PC-9 (cell line): ENCODE data around the gene LMNTD2. TPM values are rescaled to one million over a fixed set of nuclear protein-coding genes. Genes with fewer than 3 reads are reported as not detected.

ENCODE experiments used
- BruUV-seq: library from RNA; stranded (reverse); fragments of 400-500 nt; replicated peaks from 2 replicates; lab custom pipeline; 2021; lab: Mats Ljungman, UMichigan
- CTCF ChIA-PET: fragments of 300-600 bp; sonication (Branson Sonifier 250); formaldehyde crosslinking; loops from one replicate; lab custom pipeline; 2022; ENCODE audit warnings: antibody characterized with exemption; lab: Charles Lee
- POLR2A ChIA-PET: fragments of 300-600 bp; sonication (Branson Sonifier 250); formaldehyde crosslinking; loops from one replicate; lab custom pipeline; 2022; ENCODE audit warnings: antibody characterized with exemption; ENCODE audit not compliant: unreplicated experiment; lab: Charles Lee
- DNase-seq, 2 experiments: peaks; one replicate each; pipeline versions ENCODE4 v3.0.0 to v3.0.0-alpha.2; 2015 to 2022; ENCODE audit warnings: mixed read lengths in 1 of 2
- H2AFZ ChIP-seq: fragments of 200-600 bp; sonication (generic); 2 replicates; pipeline ENCODE4 v1.8.1; 2017; ENCODE audit warnings: antibody characterized with exemption
- H3F3A ChIP-seq: fragments of 200-600 bp; sonication (generic); 2 replicates; pipeline ENCODE4 v1.8.1; 2017; ENCODE audit warnings: antibody characterized with exemption, mild to moderate bottlenecking, low read depth; ENCODE audit not compliant: insufficient read depth
- H3K27ac ChIP-seq: fragments of 200-600 bp; sonication (generic); 2 replicates; pipeline ENCODE4 v1.6.1; 2016; ENCODE audit warnings: mixed run types
- H3K27me3 ChIP-seq: fragments of 200-600 bp; sonication (generic); 2 replicates; pipeline ENCODE4 v1.6.1; 2016; ENCODE audit warnings: low read depth, mixed run types; ENCODE audit not compliant: insufficient read depth
- H3K36me3 ChIP-seq: fragments of 200-600 bp; sonication (generic); 2 replicates; pipeline ENCODE4 v1.6.1; 2016; ENCODE audit warnings: low read depth, mixed run types
- H3K4me1 ChIP-seq: fragments of 200-600 bp; sonication (generic); replicated peaks from 2 replicates; pipeline ENCODE4 v1.6.1; 2016; ENCODE audit warnings: mixed run types; ENCODE audit not compliant: insufficient read depth
- H3K4me2 ChIP-seq: fragments of 200-600 bp; sonication (generic); 2 replicates; pipeline ENCODE4 v1.6.1; 2017; ENCODE audit warnings: mixed run types
- H3K4me3 ChIP-seq: fragments of 200-600 bp; sonication (generic); 2 replicates; pipeline ENCODE4 v1.6.1; 2016; ENCODE audit warnings: mixed run types
- H3K79me2 ChIP-seq: fragments of 200-600 bp; sonication (generic); 2 replicates; pipeline ENCODE4 v1.6.1; 2017; ENCODE audit warnings: low read depth, mixed run types
- H3K9me2 ChIP-seq: fragments of 200-600 bp; sonication (generic); 2 replicates; pipeline ENCODE4 v1.8.1; 2017; ENCODE audit warnings: mild to moderate bottlenecking; ENCODE audit not compliant: insufficient read depth
- H3K9me3 ChIP-seq: fragments of 200-600 bp; sonication (generic); 2 replicates; pipeline ENCODE4 v1.8.1; 2016; ENCODE audit warnings: low read depth; ENCODE audit not compliant: insufficient read depth
- H4K20me1 ChIP-seq: fragments of 200-600 bp; sonication (generic); 2 replicates; pipeline ENCODE4 v1.8.1; 2017; ENCODE audit not compliant: insufficient read depth
- CTCF ChIP-seq: fragments of 200-600 bp; sonication (generic); conservative IDR thresholded peaks from 2 replicates; pipeline ENCODE4 v1.6.1; 2017; ENCODE audit warnings: mixed run types, antibody characterized with exemption, mild to moderate bottlenecking, moderate library complexity
- EZH2 ChIP-seq: fragments of 200-600 bp; sonication (generic); IDR thresholded peaks from 2 replicates; pipeline ENCODE4 v1.8.0; 2017; ENCODE audit warnings: antibody characterized with exemption, low read depth
- intact Hi-C: fragments of 100-400 bp; cut with micrococcal nuclease; formaldehyde crosslinking; loops from one replicate; pipeline ENCODE4 v1.10.0; 2022; ENCODE audit not compliant: unreplicated experiment
- total RNA-seq: library from RNA; stranded (reverse); gene quantifications from 2 replicates; pipeline ENCODE4 v1.2.3, GENCODE V29; 2021

LMNTD2 gene
- total RNA-seq, 1 experiment from 2014 or later, result 16.3 TPM

DNA sequence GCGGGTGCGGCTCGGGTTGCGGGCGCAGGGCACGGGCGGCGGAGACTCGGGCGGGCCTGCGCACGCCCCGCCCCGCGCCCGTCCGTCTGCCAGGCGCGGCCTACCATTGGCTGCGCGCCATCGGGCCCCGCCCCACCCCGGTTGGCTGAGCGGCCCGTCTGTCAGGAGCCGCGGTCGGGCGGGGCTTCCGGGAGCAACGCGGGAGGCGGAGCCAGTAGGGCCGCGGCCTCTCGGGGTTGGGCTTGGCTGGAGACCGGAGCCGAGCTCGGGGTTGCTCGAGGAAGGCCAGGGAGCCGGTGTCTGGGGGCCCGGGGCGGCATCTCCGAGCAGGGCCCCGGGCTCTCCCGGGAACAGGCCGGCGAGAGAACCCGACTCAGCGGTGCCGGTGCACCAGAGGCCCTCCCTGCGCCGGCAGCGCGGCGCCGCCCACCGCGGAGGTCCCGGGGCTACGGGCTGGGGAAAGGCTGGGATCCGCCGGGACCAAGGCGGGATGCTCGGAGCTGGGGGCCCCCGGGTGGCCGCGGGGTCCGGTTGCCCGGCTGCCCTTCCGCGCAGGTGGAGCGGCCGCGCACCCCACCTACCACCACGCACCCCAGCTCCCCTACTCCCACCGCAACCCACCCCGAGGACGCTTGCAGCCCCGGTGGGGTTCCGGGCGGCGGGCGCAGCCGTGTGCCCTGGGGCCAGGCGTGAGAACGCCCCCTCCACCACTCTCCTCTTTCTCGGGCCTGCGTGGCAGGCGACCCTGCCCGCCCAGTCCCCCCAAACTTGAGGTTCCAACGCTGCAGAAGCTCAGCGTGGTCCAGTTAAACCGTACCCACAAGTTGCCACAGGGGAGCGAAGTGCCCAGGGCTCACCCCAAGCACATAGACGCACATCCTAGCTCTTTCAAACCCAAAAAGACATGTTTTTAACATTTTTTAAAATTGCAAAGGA lies 24.8 kb downstream of the LMNTD2 start, which contains the start of gene HRAS:
TSS of gene HRAS (minus strand) at position 58 of the 936 bp plus-strand sequence.
- POLR2A ChIA-PET, result interaction anchor here (0.6 to 0.7 kb wide), 2 partner anchors 30 kb away, joined by 4 read pairs; no protein-coding TSS in a partner anchor
- Histone ChIP-seq H3F3A (peaks cover 8% of the 10 kb centered on the region), H3K4me1 (no peaks in the 10 kb centered on the region), H3K27me3 (no peaks in the 10 kb centered on the region), H3K4me3 (peak within 1 kb of the TSS; percentile 89), H3K27ac (peak within 1 kb of the TSS; percentile 76), H4K20me1 (no peaks in the 10 kb centered on the region), H3K36me3 (no peaks in the 10 kb centered on the region), H3K79me2 (0 out of 2 replicates have a peak, but pooled peaks cover 3% of the 10 kb centered on the region), H3K9me2 (no peaks in the 10 kb centered on the region), H3K4me2 (peak within 1 kb of the TSS; percentile 85), H2AFZ (peak within 1 kb of the TSS; percentile 92), H3K9me3 (no peaks in the 10 kb centered on the region)
- BruUV-seq, result TSS peak; percentile 53
- intact Hi-C loops, result loop anchor here (2.0 kb wide), 1 partner anchor 29 kb away; the partner anchor contains the start of gene RNH1
- peak; percentile 74 to 95 for DNase-seq
- CTCF ChIA-PET, result no interaction called here
- TF ChIP-seq EZH2 (no peak), CTCF (no peak)

- no TSS peak for BruUV-seq
These were observed 25.4 kb downstream of the LMNTD2 start for GRCh38 chr11:535210-535518.

More at GRCh38 chr11:535210-535518, 25.4 kb downstream of the LMNTD2 start:
- H3K9me3 ChIP-seq, result no peaks in the 10 kb centered on the region
- 0 out of 2 replicates have a peak, but pooled peaks cover 3% of the 10 kb centered on the region for H3K79me2 ChIP-seq
- H3K9me2 ChIP-seq, result no peaks in the 10 kb centered on the region
- no peak overlapping the region for H3K27ac ChIP-seq
- H2AFZ ChIP-seq, result no peak overlapping the region
- no peaks in the 10 kb centered on the region for H3K27me3 ChIP-seq
- ChIA-PET POLR2A (interaction anchor here (0.6 kb wide), 1 partner anchor 145 kb away, joined by 5 read pairs; no protein-coding TSS in a partner anchor), CTCF (no interaction called here)
- no peaks in the 10 kb centered on the region for H3K4me1 ChIP-seq
- no peak overlapping the region for H3K4me2 ChIP-seq
- no peaks in the 10 kb centered on the region for H4K20me1 ChIP-seq
- DNase-seq, result no peak
- no peak overlapping the region for H3K4me3 ChIP-seq
- no peaks in the 10 kb centered on the region for H3K36me3 ChIP-seq
- intact Hi-C loops, result no loop called here
- peaks cover 8% of the 10 kb centered on the region for H3F3A ChIP-seq
- TF ChIP-seq EZH2 (no peak), CTCF (no peak)
